ENCODE results near the gene SAP130.

DNA sequence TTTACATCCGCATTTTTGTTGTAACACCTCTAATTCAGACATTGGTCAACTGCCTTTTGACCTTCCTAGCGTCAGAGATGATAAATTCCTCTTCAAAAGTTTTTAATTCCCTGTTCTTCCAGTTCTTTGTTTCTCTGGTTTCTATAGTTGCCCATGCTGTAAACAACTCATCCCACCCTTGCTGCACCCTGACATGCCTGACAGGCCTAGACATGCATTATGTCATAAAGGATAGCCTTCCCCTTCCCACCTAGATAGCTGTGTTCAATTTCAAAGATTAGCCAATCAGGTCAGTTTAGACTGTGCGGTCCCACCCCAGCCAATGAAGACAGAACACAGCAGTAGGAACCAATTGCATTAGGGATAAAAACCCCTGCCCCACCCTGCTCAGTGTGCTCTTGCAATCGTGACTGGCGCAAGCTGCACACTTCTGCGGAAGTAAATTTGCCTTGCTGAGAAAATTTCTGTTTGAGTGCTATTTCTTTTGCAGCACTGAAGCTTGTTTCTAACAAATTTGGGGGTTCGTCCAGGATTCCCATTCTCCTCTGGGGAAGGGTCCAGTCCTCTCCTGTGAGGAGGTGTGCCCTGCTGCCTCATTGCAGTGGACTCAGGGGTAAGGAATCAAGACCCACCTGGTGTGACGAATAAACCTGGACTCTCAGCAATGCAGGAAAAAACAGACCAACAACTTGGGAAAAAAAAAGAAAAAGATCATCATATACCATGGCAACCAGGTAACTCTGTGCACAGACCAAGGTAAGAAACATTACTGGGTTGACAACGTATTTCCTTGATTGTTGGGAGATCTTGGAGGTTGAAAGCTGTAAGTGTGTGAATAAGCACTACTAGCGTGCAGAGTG lies 9.1 kb upstream of the SAP130 start:
- TF ChIP-seq, protein P1, sequence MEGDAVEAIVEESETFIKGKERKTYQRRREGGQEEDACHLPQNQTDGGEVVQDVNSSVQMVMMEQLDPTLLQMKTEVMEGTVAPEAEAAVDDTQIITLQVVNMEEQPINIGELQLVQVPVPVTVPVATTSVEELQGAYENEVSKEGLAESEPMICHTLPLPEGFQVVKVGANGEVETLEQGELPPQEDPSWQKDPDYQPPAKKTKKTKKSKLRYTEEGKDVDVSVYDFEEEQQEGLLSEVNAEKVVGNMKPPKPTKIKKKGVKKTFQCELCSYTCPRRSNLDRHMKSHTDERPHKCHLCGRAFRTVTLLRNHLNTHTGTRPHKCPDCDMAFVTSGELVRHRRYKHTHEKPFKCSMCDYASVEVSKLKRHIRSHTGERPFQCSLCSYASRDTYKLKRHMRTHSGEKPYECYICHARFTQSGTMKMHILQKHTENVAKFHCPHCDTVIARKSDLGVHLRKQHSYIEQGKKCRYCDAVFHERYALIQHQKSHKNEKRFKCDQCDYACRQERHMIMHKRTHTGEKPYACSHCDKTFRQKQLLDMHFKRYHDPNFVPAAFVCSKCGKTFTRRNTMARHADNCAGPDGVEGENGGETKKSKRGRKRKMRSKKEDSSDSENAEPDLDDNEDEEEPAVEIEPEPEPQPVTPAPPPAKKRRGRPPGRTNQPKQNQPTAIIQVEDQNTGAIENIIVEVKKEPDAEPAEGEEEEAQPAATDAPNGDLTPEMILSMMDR (IDR thresholded peaks at IDR 0.05; ENCODE audit: borderline replicate concordance, extremely low read depth, low read length, poor library complexity, severe bottlenecking) = no peak
- TF ChIP-seq EZH2 (IDR thresholded peaks at IDR 0.05; ENCODE audit: borderline replicate concordance, low read depth, low read length, severe bottlenecking) = no peak

Measured in DND-41 (cell line).